GM19351 (cell line): ENCODE data around the gene METTL16.
"Not testable (repeated sequence)": the region's sequence is repeated elsewhere in the genome, so short reads cannot be mapped to it uniquely, and the experiment has no call there.

Experiments
- ATAC-seq: cut with Tn5 transposase; IDR thresholded peaks from one replicate; pipeline ENCODE4 v1.9.1; 2021; ENCODE audit warnings: mild to moderate bottlenecking, moderate library complexity; ENCODE audit not compliant: unreplicated experiment

Gene METTL16

DNA sequence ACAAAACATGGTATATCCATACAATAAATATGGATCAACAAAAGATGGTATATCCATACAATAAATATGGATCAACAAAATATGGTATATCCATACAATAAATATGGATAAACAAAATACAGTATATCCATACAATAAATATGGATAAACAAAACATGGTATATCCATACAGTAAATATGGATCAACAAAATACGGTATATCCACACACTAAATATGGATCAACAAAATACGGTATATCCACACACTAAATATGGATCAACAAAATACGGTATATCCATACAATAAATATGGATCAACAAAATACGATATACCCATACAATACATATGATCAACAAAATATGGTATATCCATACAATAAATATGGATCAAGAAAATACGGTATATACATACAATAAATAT, 8.1 kb downstream of the METTL16 start:
- no peak for ATAC-seq

DNA sequence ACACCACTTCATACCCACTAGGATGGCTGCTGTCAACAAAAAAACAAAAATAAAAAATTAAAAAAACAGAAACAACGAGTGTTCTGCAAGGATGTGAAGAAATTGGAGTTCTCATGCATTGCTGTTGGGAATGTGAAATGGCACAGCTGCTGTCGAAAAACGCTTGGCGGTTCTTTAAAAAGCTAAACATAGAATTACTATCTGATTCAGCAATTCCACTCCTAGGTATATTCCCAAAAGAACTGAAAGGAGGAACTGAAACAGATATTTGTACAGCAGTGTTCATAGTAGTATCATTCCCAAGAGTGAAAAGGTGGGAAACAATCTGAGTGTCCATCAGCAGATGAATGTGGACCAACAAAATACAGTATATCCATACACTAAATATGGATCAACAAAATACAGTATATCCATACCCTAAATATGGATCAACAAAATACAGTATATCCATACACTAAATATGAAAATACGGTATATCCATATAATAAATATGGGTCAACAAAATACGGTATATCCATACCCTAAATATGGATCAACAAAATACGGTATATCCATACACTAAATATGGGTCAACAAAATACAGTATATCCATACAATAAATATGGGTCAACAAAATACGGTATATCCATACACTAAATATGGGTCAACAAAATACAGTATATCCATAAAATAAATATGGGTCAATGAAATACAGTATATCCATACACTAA, 8.7 kb downstream of the METTL16 start:
- no peak for ATAC-seq

DNA sequence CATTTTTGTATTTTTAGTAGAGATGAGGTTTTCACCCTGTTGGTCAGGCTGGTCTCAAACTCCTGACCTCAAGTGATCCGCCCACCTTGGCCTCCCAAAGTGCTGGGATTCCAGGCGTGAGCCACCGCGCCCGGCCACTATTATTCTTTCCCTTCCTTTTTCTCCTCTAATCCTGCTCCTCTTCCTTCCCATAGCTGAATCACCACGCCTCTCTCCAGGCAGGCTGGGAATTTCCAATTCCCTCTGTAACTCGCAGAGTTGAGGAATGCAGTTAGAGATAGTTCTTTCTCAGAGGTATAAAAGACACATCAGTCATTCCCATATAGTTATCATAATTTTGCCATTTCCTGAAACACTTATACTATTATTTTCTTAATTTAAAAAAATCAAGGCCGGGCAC, 11.2 kb downstream of the METTL16 start:
- ATAC-seq = no peak

DNA sequence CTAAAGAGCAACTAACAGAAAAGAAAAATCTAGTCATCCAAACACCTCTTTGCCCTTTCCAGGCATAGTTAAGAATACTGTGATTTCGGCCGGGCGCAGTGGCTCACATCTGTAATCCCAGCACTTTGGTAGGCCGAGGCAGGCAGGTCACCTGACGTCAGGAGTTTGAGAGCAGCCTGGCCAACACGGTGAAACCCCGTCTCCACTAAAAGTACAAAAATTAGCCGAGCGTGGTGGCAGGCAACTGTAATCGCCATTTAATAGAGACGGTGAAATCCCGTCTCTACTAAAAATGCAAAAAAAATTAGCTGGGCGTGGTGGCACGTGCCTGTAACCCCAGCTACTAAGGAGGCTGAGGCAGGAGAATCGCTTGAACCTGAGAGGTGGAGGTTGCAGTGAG, 22.4 kb downstream of the METTL16 start:
- ATAC-seq = not testable (repeated sequence)

DNA sequence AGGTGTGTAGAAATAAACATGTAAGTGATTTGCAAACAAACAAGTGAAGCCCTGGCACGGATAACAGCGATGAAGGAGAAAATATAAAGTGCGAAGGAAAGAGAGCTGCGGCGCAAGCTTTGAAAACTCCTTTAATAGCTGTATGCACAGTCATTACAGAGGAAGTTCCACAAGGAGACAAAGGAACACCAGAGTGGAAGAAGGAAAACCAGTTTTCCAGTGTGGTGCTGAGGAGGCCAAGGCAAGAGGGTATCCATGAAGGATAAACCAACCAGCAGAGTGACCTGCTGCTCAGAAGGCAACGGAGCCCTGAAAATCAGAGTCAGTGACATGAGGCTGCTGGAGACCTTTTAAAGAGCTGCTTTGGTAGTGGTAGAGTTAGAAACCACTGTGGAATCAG, 24.4 kb downstream of the METTL16 start:
- ATAC-seq = no peak

DNA sequence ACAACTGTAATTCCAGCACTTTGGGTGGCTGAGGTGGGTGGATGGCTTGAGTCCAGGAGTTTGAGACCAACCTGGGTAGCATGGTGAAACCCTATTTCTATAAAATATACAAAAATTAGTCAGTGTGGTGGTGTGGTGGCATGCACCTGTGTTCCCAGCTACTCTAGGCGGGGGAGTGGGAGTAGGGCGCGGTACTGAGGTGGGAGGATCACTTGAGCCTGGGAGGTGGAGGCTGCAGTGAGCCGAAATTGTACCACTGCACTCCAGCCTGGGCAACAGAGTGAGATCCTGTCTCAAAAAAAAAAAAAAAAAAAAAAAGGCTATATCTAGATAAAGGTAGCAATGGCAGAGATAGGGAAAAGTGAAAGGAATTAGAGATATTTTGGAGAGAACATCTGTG, 25.0 kb downstream of the METTL16 start:
- ATAC-seq = not testable (repeated sequence)

DNA sequence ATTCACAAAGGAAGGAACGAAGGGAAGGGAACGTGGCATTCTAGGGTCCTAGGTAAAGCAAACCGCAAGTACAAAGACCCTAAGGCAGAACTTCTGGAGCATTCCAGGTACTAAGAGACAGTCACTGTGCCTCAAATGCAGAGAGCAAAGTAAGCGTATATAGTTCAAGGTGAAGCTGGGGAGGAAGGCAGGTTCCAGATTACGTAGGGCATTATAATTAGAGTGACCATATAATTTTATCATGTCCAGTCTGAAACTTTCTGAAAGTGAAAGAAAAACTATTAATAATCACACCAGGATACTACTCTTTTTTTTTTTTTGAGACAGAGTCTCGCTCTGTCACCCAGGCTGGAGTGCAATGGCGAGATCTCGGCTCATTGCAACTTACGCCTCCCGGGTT, 25.7 kb downstream of the METTL16 start:
- ATAC-seq = no peak

DNA sequence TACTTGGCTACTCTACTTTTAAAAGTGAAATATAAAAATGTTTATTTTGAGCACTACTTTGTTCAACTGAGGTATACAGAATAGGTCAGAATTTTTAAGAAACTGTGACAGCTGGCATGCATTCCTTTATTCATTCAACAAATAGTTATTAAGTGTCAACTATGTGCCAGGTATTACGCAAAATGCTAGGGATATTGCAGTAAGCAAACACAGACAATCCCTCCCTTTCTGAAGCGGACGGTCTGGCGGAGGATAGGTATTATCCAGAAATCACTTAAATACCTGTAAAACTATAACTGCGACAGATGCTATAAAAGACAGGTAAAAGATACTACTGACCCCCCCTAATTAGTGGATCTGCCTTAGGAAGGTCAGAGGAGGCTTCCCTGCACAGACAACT, 26.1 kb downstream of the METTL16 start:
- no peak for ATAC-seq

DNA sequence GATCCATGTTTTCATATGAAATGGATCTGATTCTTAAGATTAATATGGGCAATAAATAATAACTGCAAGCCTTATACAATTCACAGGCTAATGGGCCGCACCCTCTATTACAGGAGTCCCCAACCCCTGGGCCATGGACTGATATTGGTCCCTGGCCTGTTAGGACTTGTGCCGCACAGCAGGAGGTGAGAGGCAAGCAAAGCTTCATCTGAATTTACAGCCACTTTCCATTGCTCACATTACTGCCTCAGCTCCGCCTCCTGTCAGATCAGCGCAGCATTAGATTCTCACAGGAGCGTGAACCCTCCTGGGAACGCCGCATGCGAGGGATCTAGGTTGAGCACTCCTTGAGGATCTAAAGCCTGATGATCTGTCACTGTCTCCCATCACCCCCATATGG, 26.8 kb downstream of the METTL16 start:
- ATAC-seq = no peak

DNA sequence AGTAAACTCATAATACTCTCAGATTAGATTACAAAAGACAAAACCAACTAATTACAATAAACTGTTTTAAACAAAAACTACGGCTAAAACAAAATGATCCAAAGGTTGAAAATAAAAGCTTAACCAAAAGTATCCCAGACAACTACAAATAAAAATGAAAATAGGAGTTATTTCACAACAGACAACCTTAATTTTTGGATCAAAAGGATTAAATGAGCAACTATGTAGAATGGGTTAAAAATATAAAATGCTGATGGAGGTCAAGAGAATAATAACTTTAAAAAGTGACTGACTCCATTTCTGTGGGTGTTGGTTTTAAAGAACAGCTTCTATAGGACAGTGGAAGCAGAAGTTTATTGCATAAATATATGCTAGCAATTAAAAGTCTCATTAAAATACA, 28.6 kb downstream of the METTL16 start:
- no peak for ATAC-seq

DNA sequence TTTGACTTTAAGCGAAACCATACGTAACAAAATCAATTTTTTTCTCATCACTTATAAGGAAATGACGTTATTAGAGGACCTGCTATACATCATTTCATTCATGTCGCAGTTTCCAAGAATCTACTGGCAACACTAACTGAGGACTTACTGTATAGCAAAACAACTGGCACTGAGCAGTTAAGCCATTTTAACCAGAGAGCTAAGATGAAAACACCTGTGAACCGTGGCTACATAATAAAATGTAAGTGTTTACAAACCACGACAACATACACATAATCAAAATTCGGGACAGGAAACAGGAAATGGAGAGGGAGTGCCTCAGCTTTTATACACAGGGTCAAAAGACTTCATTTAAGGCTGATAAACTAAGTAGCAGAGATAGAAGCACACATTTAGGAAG, 29.5 kb downstream of the METTL16 start:
- ATAC-seq = no peak

DNA sequence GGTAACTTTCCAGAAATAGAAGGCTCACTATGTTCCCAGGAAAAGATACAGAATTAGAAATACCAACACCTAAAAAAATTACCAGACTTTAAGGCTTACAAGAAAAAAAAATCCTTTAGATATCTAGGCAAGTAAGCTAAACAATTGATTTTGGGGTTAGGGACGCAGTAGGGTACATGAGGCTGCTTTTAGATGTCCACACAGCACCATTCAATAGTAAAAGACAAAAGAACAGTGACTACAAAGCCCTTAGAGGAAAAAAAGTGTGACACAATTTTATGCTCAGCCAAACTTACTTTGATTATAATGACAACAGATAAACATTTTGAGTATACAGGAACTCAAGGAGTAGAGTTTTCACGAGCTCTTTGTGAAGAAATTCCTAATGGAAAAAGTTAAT, 29.9 kb downstream of the METTL16 start:
- ATAC-seq = no peak

DNA sequence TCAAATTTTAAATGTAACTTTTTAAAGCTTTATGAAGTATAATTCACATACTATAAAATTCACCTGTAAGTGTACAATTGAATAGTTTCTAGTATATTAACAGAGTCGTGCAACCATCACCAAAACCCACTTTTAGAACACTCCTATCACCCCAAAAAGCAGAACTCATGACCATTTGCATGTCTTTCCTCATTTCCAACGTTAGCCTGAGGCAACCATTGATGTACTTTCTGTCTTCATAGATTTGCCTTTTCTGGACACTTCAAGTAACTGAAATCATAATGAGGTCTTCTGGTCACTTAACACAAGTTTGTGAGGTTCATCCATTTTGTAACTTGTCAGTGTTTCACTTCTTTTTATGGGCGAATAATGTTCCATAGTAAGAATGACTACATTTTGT, 33.2 kb downstream of the METTL16 start:
- no peak for ATAC-seq

DNA sequence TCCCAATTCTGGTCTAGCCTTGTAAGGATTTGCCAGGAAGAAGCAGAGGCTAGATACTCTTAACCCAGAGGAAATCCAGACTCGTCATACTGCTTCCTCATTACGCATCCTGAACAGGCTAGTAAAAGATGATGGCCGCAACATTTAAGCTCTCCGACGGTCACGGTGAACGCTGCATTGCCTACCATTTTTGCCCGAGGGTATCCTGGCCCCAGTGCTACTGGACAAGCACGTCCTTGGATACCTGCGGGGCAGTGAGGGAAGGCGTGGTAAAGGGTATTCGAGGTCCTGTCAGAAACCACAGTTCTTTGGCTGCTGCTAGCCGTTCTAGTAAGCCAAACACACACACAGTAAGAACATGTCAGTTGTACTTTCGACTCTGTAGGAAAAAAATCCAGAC, 36.6 kb downstream of the METTL16 start:
- no peak for ATAC-seq

DNA sequence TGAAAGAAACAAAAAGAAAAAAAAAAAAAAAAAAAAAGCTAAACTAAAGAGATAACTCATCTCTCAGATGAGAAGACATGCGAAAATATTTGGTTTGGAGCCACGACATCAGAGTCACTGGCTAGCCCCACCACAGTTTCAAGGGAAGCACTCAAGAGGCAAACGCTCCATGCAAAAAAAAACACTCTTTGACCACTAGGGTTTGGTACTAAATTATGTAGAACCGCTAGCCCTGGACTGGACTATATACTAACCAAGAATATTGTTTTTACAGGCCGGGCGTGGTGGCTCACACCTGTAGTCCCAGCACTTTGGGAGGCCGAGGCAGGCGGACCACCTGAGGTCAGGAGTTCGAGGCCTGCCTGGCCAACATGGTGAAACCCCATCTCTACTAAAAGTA, 37.3 kb downstream of the METTL16 start:
- ATAC-seq = no peak

DNA sequence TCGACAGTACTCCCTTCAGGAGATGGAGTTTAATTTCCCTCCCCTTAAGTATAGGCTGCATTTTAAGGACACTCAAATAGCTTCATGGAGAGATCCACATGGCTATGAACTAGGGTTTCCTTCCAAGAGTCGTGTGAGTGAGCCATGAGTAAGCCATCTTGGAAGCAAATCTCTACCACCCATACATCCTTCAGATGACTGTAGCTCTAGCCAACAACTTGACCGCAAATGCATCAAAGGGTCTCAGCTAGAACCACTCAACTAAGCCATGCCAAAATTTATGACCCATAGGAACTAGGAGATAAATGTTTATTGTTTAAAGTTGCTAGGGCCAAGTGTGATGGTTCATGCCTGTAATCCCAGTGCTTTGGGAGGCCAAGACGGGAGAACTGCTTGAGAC, 43.4 kb downstream of the METTL16 start:
- ATAC-seq = no peak

DNA sequence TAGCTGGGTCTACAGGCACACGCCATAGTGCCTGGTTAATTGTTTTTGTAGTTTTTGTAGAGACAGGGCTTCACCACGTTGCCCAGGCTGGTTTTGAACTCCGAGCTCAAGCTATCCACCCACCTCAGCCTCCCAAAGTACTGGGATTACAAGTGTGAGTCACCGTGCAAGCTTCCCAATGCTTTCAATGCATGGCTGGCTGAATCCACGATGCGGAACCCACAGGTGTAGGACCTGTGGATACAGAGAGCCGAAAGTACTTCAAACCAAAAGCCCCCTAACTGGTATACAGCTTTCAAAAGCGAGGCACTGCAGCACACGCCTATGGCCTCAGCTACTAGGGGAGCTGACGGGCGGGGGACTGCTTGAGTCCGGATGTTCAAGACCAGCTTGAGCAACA, 44.8 kb downstream of the METTL16 start:
- no peak for ATAC-seq

DNA sequence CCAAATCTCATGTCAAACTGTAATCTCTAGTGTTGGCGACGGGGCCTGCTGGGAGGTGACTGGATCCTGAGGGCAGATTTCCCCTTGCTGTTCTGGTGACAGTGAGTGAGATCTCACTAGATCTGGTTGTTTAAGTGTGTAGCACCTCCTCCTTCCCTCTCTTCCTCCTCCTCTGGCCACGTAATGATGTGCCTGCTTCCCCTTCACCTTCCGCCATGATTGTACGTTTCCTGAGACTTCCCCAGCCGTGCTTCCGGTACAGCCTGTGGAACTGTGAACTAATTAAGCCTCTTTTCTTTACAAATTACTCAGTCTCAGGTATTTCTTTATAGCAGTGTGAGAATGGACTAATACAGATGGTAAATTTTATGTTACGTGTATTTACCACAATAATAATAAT, 49.2 kb downstream of the METTL16 start:
- no peak for ATAC-seq

DNA sequence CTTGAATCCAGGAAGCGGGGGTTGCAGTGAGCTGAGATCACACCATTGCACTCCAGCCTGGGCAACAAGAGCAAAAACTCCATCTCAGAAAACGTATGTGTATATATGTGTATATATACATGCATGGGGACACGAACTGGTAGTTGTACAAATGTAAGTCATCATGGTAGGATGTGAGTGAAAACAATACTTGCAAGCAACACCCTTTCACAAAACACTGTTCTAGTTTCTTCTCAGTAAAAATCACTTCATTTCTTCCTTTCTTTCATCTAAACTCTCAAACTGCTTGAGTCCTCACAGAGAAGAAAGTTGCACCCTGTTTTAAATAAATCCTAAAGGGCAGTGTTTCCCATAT, 51.8 kb downstream of the METTL16 start:
- ATAC-seq = no peak

DNA sequence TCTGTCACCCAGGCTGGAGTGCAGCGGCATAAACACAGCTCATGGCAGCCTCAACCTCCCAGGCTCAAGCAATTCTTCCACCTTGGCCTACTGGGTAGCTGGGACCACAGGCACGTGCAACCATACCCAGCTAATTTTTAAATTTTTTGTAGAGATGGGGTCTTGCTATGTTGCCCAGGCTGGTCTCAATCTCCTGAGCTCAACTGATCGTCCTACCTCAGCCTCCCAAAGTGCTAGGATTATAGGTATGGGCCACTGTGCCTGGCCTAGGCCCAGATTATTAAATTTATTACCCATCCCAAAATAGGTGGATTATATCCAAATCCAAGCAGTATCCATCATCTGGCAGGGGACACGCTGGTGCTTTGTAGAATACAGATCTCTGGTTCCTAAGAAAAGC, 53.8 kb downstream of the METTL16 start:
- no peak for ATAC-seq

DNA sequence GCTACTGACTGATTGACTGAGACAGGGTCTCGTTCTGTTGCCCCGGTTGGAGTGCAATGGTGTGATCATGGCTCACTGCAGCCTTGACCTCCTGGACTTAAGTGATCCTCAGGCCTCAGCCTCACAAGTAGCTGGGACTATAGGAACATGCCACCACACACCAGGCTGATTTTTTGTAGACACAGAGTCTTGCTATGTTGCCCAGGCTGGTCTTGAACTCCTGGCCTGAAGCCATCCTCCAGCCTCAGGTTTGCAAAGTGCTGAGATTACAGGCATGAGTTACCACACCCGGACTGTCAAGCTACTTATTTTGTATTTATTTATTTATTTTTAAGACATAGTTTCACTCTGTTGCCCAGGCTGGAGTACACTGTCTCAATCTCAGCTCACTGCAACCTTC, 55.2 kb downstream of the METTL16 start:
- no peak for ATAC-seq

DNA sequence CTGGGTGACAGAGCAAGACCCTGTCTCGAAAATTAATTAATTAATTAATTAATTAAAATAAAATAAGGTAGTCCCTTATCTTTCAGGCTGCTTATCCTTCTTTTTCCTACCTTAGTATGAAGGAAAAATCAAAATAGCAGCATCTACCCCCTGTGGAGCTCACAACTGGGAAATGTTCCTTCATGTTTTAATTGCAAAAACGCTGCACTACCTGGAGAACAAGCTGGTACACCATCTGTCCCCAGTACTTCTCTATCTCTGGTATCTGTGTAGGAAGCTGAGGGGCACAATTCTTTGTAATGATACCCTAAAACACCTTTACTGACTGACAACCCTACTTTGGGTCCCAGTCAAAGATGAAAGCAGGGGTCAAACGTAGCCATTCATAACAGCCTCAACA, 55.7 kb downstream of the METTL16 start:
- ATAC-seq = no peak

DNA sequence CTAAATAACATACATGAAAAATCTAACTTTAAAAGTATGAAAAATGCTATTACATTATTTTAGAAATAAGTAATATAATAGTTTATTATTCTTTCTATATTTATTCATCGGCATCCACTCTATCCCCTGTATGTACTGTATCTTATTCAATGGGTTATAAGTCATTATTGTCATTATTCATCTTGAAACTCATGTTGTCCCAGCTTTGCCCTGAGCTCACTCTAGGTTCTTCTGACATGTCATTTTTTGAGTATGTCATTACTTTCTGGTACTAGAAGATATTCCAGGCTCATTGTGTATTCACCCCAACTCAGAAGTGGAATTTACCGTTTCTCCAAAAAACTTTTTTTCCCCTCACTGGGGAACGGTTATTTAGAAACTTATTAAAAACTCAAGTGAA, 57.8 kb downstream of the METTL16 start:
- ATAC-seq = no peak

DNA sequence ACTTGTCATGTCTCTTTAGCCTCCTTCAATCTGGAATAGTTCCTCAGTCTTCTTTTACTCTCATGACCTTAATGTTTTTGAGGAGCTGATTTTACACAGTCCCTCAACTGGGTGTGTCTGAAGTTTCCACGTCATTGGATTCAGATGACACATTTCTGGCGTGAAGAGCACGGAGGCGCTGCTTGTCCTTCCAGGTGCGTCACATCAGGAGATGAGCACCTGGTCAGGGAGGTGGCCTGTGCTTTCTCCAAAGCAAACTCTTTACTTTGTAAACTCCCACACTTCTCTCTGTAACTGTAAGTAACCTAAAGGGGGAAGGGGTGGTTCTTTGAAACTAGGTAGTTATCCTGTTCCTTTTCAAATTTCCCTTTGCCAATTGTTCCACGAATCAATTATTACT, 58.4 kb downstream of the METTL16 start:
- ATAC-seq = no peak
